HepG2 (cell line): ENCODE results near the gene UBAC1. TPM values are rescaled to one million over a fixed set of nuclear protein-coding genes. Genes with fewer than 3 reads are reported as not detected.

Experiments used
- ATAC-seq: fragments of 200-7000 bp; cut with Tn5 transposase; 3 replicates; pipeline ENCODE4 v1.9.1; 2020; ENCODE audit warnings: mild to moderate bottlenecking, moderate library complexity
- BruUV-seq: library from RNA; stranded (reverse); fragments of 400-500 nt; replicated peaks from 2 replicates; lab custom pipeline; 2021; lab: Mats Ljungman, UMichigan
- CTCF ChIA-PET: fragments of 300-600 bp; formaldehyde crosslinking; extraction: SDS; loops from one replicate; lab custom pipeline; 2021; ENCODE audit warnings: low total read pairs, inconsistent platforms, low intra/inter-chr PET ratio; lab: Yijun Ruan, JAX
- POLR2A ChIA-PET: fragments of 350-600 bp; sonication (Branson Sonifier 250); formaldehyde crosslinking; loops from one replicate; lab custom pipeline; 2020; ENCODE audit warnings: antibody characterized with exemption, inconsistent platforms; lab: Yijun Ruan, JAX
- DNase-seq: peaks from one replicate; pipeline ENCODE4 v3.0.0-alpha.2; 2015; ENCODE audit warnings: low spot score
- FAIRE-seq: peaks from 3 replicates; lab custom pipeline; 2011; peaks lifted over from hg19 to GRCh38; lab: Jason Lieb, UNC
- H2AFZ ChIP-seq: one replicate; pipeline ENCODE4 v1.6.1; 2011; ENCODE audit warnings: low read length, inconsistent platforms
- H3K27ac ChIP-seq: fragments of 300-600 bp; 3 replicates; pipeline ENCODE4 v1.8.0; 2011; ENCODE audit warnings: mixed run types, mild to moderate bottlenecking, mixed read lengths, low read length, inconsistent platforms; ENCODE audit not compliant: insufficient read depth; ENCODE audit errors: extremely low read length
- H3K27me3 ChIP-seq, 2 experiments: fragments of 200-600 bp in 1 of 2; 2 replicates in 1 of 2; 3 replicates in 1 of 2; pipeline versions ENCODE4 v1.6.0 to v1.8.0; 2011; ENCODE audit warnings: low read length in 2 of 2, mild to moderate bottlenecking in 2 of 2, moderate library complexity in 2 of 2, inconsistent platforms in 1 of 2; ENCODE audit not compliant: insufficient read depth in 2 of 2, control insufficient read depth in 1 of 2
- H3K36me3 ChIP-seq, 2 experiments: fragments of 200-600 bp in 1 of 2; replicated peaks in 1 of 2; 2 replicates in 1 of 2; 3 replicates in 1 of 2; pipeline versions ENCODE4 v1.5.1 to v1.8.0; 2011; ENCODE audit warnings: low read length in 2 of 2, inconsistent platforms in 1 of 2; ENCODE audit not compliant: insufficient read depth in 2 of 2, control insufficient read depth in 1 of 2
- H3K4me1 ChIP-seq: 2 replicates; pipeline ENCODE4 v1.5.1; 2012; ENCODE audit warnings: low read length, inconsistent platforms; ENCODE audit not compliant: insufficient read depth
- H3K4me2 ChIP-seq: 2 replicates; pipeline ENCODE4 v1.6.0; 2011; ENCODE audit warnings: low read depth, low read length, inconsistent platforms
- H3K4me3 ChIP-seq, 3 experiments: fragments of 200-600 bp in 1 of 3; sonication (generic), shearing (Covaris generic) in 1 of 3; replicated peaks in 1 of 3; 2 replicates each; pipeline ENCODE4 v1.5.1; 2011 to 2016; ENCODE audit warnings: low read length in 3 of 3, inconsistent platforms in 2 of 3, low read depth in 2 of 3, mild to moderate bottlenecking in 2 of 3, control low read depth in 1 of 3, mixed read lengths in 1 of 3; ENCODE audit not compliant: insufficient read depth in 1 of 3
- H3K79me2 ChIP-seq: one replicate; pipeline ENCODE4 v1.6.1; 2011; ENCODE audit warnings: low read length, inconsistent platforms; ENCODE audit not compliant: insufficient read depth
- H3K9ac ChIP-seq: 2 replicates; pipeline ENCODE4 v1.6.0; 2011; ENCODE audit warnings: mild to moderate bottlenecking, low read depth, low read length, inconsistent platforms; ENCODE audit not compliant: insufficient read depth
- H3K9me3 ChIP-seq: 2 replicates; pipeline ENCODE4 v1.5.1; 2012; ENCODE audit warnings: mild to moderate bottlenecking, low read length
- H4K20me1 ChIP-seq: 2 replicates; pipeline ENCODE4 v1.6.0; 2011; ENCODE audit warnings: inconsistent platforms, mild to moderate bottlenecking, low read length, moderate library complexity; ENCODE audit not compliant: insufficient read depth
- CAMTA2 ChIP-seq: sonication (generic); formaldehyde crosslinking; IDR thresholded peaks from 2 replicates; pipeline ENCODE4 v1.4.0; 2020; ENCODE audit warnings: mild to moderate bottlenecking, missing genetic modification reagents, borderline replicate concordance
- CHD2 ChIP-seq: IDR thresholded peaks from 2 replicates; pipeline ENCODE4 v1.6.1; 2011; ENCODE audit warnings: low read depth, low read length, improper control_type of control experiment
- CHD4 ChIP-seq: fragments of 200-600 bp; sonication (generic); IDR thresholded peaks from 2 replicates; pipeline ENCODE4 v1.7.0; 2017; ENCODE audit warnings: mild to moderate bottlenecking, low read length, borderline replicate concordance
- GMEB1 ChIP-seq: sonication (generic); formaldehyde crosslinking; IDR thresholded peaks from 2 replicates; pipeline ENCODE4 v1.5.1; 2020; ENCODE audit warnings: missing genetic modification reagents, mild to moderate bottlenecking, borderline replicate concordance
- HIVEP1 ChIP-seq: sonication (generic); formaldehyde crosslinking; IDR thresholded peaks from 2 replicates; pipeline ENCODE4 v1.4.0; 2020; ENCODE audit warnings: mild to moderate bottlenecking, missing genetic modification reagents
- MIXL1 ChIP-seq: IDR thresholded peaks from 2 replicates; pipeline ENCODE4 v1.6.1; 2016
- ZNF225 ChIP-seq: sonication (generic); formaldehyde crosslinking; IDR thresholded peaks from 2 replicates; pipeline ENCODE4 v1.4.0; 2020; ENCODE audit warnings: mild to moderate bottlenecking, missing genetic modification reagents
- ZNF331 ChIP-seq: sonication (generic); formaldehyde crosslinking; IDR thresholded peaks from 2 replicates; pipeline ENCODE4 v1.4.0; 2020; ENCODE audit warnings: missing genetic modification reagents
- ZNF569 ChIP-seq: sonication (generic); formaldehyde crosslinking; IDR thresholded peaks from 2 replicates; pipeline ENCODE4 v1.5.0; 2020; ENCODE audit warnings: mild to moderate bottlenecking, missing genetic modification reagents, moderate library complexity, borderline replicate concordance
- ZSCAN22 ChIP-seq: sonication (generic); formaldehyde crosslinking; IDR thresholded peaks from 2 replicates; pipeline ENCODE4 v1.4.0; 2020; ENCODE audit warnings: mild to moderate bottlenecking, missing genetic modification reagents
- WGBS: methylation state at CpG from one replicate; pipeline ENCODE4 v1.1.6; 2017; ENCODE audit warnings: low lambda C conversion rate; 5-methylcytosine and 5-hydroxymethylcytosine counted together
- in situ Hi-C: cut with HindIII; loops from 2 replicates; pipeline ENCODE4 v1.10.0; 2017; ENCODE audit warnings: low pct_unique_long_range_greater_than_20kb; ENCODE audit not compliant: extremely low pct_ligation_motif_present
- intact Hi-C: fragments of 100-400 bp; cut with micrococcal nuclease; formaldehyde crosslinking; loops from one replicate; pipeline ENCODE4 v1.10.0; 2022; ENCODE audit not compliant: unreplicated experiment
- polyA plus RNA-seq, 8 experiments: library from polyadenylated mRNA; depleted of rRNA in 3 of 8; stranded (reverse) in 7 of 8; unstranded in 1 of 8; fragments of >200 nt; fragmentation: Illumina TruSeq in 4 of 8; extraction: Trizol in 4 of 8; gene quantifications; 2 replicates each; pipeline versions ENCODE4 v1.2.1 to v1.2.3, GENCODE V29; 2011 to 2016; ENCODE audit warnings: low read depth in 4 of 8, missing spikeins in 1 of 8, mixed read lengths in 1 of 8; ENCODE audit not compliant: insufficient read depth in 1 of 8
- total RNA-seq, 5 experiments: library from RNA; depleted of rRNA; stranded (reverse); fragments of >200 nt; fragmentation: Illumina TruSeq; extraction: Trizol; gene quantifications; 2 replicates each; pipeline ENCODE4 v1.2.3, GENCODE V29; 2016; ENCODE audit warnings: low read depth in 1 of 5

UBAC1 gene
- total and polyA plus RNA-seq, 2 of the 13 experiments (the other 11 are each of a cell fraction or from before 2014, with no cell fraction given), result 32.2 to 34.1 TPM

DNA sequence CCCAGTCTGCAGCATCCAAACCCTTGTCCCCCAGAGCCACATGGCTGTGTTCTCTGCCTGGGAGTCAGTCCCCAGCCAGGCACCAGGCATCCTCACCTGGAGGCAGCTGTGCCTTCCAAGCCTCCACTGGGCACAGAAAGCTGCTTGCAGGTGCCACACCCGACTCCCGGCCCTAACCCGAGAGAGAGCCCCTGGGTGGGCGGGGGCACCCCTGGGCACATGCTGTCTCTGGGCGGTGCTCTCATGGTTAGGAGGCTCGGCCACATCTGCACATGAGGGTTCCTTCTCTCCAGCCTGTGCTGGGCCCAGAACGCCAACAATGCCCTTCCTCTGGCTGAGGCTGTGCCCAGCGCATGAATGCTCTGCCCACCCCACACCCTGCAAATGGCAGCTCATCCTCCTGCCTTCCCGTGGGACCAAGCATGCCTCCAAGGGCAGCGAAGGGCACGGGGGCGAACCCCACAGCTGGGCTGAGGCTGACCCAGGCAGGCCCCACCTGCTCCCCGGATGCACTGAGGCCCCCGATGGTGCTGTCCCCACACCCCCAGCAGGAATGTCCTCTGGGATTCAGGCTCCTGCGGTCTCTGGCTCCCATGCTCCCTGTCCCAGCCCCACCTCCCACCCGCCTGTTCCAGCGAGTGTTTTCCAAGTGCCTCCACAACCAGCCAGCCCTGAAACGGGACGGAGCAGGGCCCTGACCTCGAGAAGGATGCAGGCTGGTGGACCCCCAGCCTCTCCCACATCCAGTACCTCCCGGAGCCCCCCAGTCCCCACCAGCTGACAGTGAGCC lies 31.3 kb downstream of the UBAC1 start (continued):
- TF ChIP-seq HIVEP1 (no peak), MIXL1 (CRISPR knock-in tag) (no peak), ZSCAN22 (CRISPR knock-in tag) (no peak), CHD4 (no peak), ZNF225 (no peak)

DNA sequence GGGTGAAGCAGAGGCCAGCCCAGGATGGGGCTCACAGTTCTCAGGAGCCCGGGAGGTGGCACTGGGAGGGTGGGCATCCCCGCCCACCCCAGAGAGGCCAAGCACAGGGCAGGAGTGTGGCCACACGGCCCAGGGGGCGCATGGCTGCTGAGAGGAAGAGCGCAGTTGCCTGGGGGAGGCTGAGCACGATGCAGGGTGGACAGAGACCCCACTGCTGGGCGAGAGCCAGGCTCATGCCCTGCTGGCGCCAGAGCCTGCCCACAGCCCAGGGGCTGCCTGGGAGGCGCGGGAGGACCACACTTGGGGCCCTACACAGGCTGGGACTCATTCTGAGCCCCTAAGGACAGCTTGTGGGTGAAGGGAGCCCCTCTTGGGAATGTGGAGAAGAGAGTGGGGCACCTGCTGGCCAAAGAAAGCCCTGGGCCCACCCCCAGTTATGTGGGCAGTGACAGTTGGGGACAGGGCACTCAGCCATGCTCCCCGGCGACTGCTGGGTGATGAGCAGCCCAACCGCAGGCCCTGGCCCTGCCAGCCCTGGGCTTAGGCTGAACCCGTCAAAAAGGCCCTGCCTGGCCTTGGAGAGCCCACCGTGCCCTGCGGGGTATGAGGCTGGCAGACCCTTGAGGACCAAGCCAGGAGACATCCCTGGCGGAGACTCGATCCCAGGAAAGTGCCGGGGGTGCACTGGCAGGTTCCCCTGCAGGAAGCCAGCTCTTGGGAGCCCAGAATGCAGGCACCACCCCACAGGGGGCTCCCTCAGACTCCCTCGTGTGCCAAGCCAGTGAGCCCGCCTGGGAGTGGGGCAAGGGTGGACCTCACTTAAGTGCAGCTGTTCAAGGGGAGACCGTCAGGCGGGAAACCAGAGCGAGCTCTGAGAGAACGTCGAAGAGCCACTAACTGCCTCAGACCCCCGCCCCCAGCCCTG lies 32.2 kb downstream of the UBAC1 start:
- in situ Hi-C loops, result no loop called here

More for the DNA sequence above, 32.2 kb downstream of the UBAC1 start:
- CTCF ChIA-PET, result no interaction called here
- 83% methylated on average over 12 of the region's 27 CpGs for WGBS
- Histone ChIP-seq H3K27ac (no peak overlapping the region), H4K20me1 (no peaks in the 10 kb centered on the region), H3K79me2 (no peaks in the 10 kb centered on the region), H3K9ac (no peak overlapping the region), H3K36me3 (peaks cover 7 to 14% of the 10 kb centered on the region in 2 experiments; a peak in 4 of 5 replicates), H3K9me3 (no peaks in the 10 kb centered on the region), H3K27me3 (no peaks in the 10 kb centered on the region), H3K4me1 (no peaks in the 10 kb centered on the region), H3K4me2 (no peak overlapping the region), H2AFZ (no peak overlapping the region), H3K4me3 (no peak overlapping the region)
- intact Hi-C loops, result no loop called here
- BruUV-seq, result no TSS peak
- FAIRE-seq (no peak), ATAC-seq (no peak), DNase-seq (no peak)
- TF ChIP-seq ZNF331 (CRISPR knock-in tag) (no peak), CAMTA2 (no peak), ZNF569 (CRISPR knock-in tag) (no peak), GMEB1 (CRISPR knock-in tag) (no peak), CHD2 (no peak)
- POLR2A ChIA-PET, result no interaction called here
